B cell (primary cell): Measurements from ENCODE around the gene OR13C2. TPM values are rescaled to one million over a fixed set of nuclear protein-coding genes. Genes with fewer than 3 reads are reported as not detected.
"Not testable (repeated sequence)": the region's sequence is repeated elsewhere in the genome, so short reads cannot be mapped to it uniquely, and the experiment has no call there.

Source experiments
- ATAC-seq: fragments of 200-7000 bp; cut with Tn5 transposase; one replicate; pipeline ENCODE4 v1.10.0; 2021; ENCODE audit warnings: low read depth, mild to moderate bottlenecking, moderate number of reproducible peaks, moderate library complexity
- CTCF ChIA-PET: fragments of 350-600 bp; sonication (Branson Sonifier 250); formaldehyde crosslinking; loops from one replicate; lab custom pipeline; 2021; ENCODE audit warnings: antibody characterized with exemption, inconsistent platforms; lab: Charles Lee
- POLR2A ChIA-PET: fragments of 350-600 bp; sonication (Branson Sonifier 250); formaldehyde crosslinking; loops from one replicate; lab custom pipeline; 2021; ENCODE audit warnings: antibody characterized with exemption; lab: Charles Lee
- DNase-seq: peaks from one replicate; pipeline ENCODE4 v3.0.0; 2013
- H2AFZ ChIP-seq: 2 replicates; pipeline ENCODE4 v1.6.1; 2012; ENCODE audit warnings: mild to moderate bottlenecking, low read depth, low read length; ENCODE audit not compliant: insufficient read depth, poor library complexity, severe bottlenecking
- H3K27ac ChIP-seq, 2 donors: 1 replicate in 1 of 2; 2 replicates in 1 of 2; pipeline ENCODE4 v1.5.1; 2012 to 2013; ENCODE audit warnings: low read length in 2 of 2, mild to moderate bottlenecking in 2 of 2, moderate library complexity in 1 of 2
- H3K27me3 ChIP-seq, 4 experiments: fragments of 200-600 bp in 1 of 4; sonication (generic) in 1 of 4; replicated peaks in 1 of 4; 1 replicate in 2 of 4; 2 replicates in 2 of 4; pipeline versions ENCODE4 v1.6.1 to v1.7.0; 2013 to 2016; ENCODE audit warnings: low read length in 3 of 4, mild to moderate bottlenecking in 2 of 4, mixed read lengths in 1 of 4, moderate library complexity in 1 of 4; ENCODE audit not compliant: insufficient read depth in 4 of 4, control insufficient read depth in 3 of 4; ENCODE audit errors: control extremely low read depth in 1 of 4
- H3K36me3 ChIP-seq, 2 experiments: replicated peaks in 1 of 2; 1 replicate in 1 of 2; 2 replicates in 1 of 2; pipeline versions ENCODE4 v1.6.1 to v1.7.1; 2013; ENCODE audit warnings: low read length in 1 of 2; ENCODE audit not compliant: insufficient read depth in 2 of 2, control insufficient read depth in 1 of 2; ENCODE audit errors: control extremely low read depth in 1 of 2, extremely low read depth in 1 of 2
- H3K4me1 ChIP-seq, 2 donors: fragments of 200-600 bp in 1 of 2; sonication (generic) in 1 of 2; 1 replicate in 1 of 2; 2 replicates in 1 of 2; pipeline versions ENCODE4 v1.5.1 to v1.6.1; 2013 to 2017; ENCODE audit warnings: low read length in 2 of 2; ENCODE audit not compliant: control insufficient read depth in 2 of 2, insufficient read depth in 2 of 2
- H3K4me2 ChIP-seq: replicated peaks from 2 replicates; pipeline ENCODE3; 2012; ENCODE audit warnings: mild to moderate bottlenecking, low read depth, low read length; ENCODE audit not compliant: poor library complexity, severe bottlenecking
- H3K4me3 ChIP-seq, 5 experiments: fragments of 200-600 bp in 1 of 5; sonication (generic) in 1 of 5; 1 replicate in 3 of 5; 2 replicates in 2 of 5; pipeline versions ENCODE4 v1.5.1 to v1.7.0; 2011 to 2016; ENCODE audit warnings: low read length in 4 of 5, mild to moderate bottlenecking in 4 of 5, low read depth in 2 of 5, control low read depth in 1 of 5, moderate library complexity in 1 of 5; ENCODE audit not compliant: insufficient read depth in 1 of 5; ENCODE audit errors: control extremely low read depth in 1 of 5, extremely low read depth in 1 of 5
- H3K79me2 ChIP-seq: fragments of 200-600 bp; sonication (generic); one replicate; pipeline ENCODE4 v1.6.0; 2016; ENCODE audit warnings: low read length; ENCODE audit not compliant: control insufficient read depth, insufficient read depth
- H3K9ac ChIP-seq: fragments of 200-600 bp; sonication (generic); 2 replicates; pipeline ENCODE4 v1.6.1; 2017; ENCODE audit warnings: mild to moderate bottlenecking, low read length, moderate library complexity
- H3K9me3 ChIP-seq, 3 donors: one replicate each; pipeline versions ENCODE4 v1.6.1 to v1.7.1; 2013; ENCODE audit warnings: low read length in 2 of 3; ENCODE audit not compliant: control insufficient read depth in 2 of 3, insufficient read depth in 1 of 3; ENCODE audit errors: control extremely low read depth in 1 of 3
- H4K20me1 ChIP-seq: 2 replicates; pipeline ENCODE4 v1.6.0; 2012; ENCODE audit warnings: mild to moderate bottlenecking, low read length; ENCODE audit not compliant: insufficient read depth, control insufficient read depth, poor library complexity, severe bottlenecking
- H3K27ac Mint-ChIP-seq: one replicate; pipeline ENCODE4 v1.8.0; 2021; ENCODE audit warnings: mixed read lengths
- H3K27me3 Mint-ChIP-seq: one replicate; pipeline ENCODE4 v1.8.0; 2021; ENCODE audit warnings: mixed read lengths
- H3K4me1 Mint-ChIP-seq: one replicate; pipeline ENCODE4 v1.8.0; 2021; ENCODE audit warnings: mixed read lengths
- H3K4me3 Mint-ChIP-seq: one replicate; pipeline ENCODE4 v1.8.0; 2021; ENCODE audit warnings: mixed read lengths
- H3K9me3 Mint-ChIP-seq: one replicate; pipeline ENCODE4 v1.8.0; 2022; ENCODE audit warnings: mixed read lengths; ENCODE audit not compliant: insufficient read depth
- CTCF ChIP-seq: fragments of 200-600 bp; IDR thresholded peaks from one replicate; pipeline ENCODE4 v1.8.0; 2022; ENCODE audit warnings: antibody characterized with exemption, mild to moderate bottlenecking
- EZH2 ChIP-seq: IDR thresholded peaks from 2 replicates; pipeline ENCODE4 v1.6.1; 2012; ENCODE audit warnings: borderline replicate concordance, low read depth, mild to moderate bottlenecking, moderate library complexity, low read length; ENCODE audit not compliant: insufficient read depth, poor library complexity, severe bottlenecking
- WGBS: methylation state at CpG from one replicate; pipeline ENCODE4 v1.1.5; 2013; ENCODE audit warnings: missing lambda C conversion rate; ENCODE audit not compliant: insufficient coverage; 5-methylcytosine and 5-hydroxymethylcytosine counted together
- intact Hi-C: fragments of 100-400 bp; cut with micrococcal nuclease; formaldehyde crosslinking; loops from one replicate; pipeline ENCODE4 v1.10.0; 2022
- polyA plus RNA-seq: library from polyadenylated mRNA; depleted of rRNA; stranded (reverse); fragments of >200 nt; gene quantifications from 2 replicates; pipeline ENCODE4 v1.2.3, GENCODE V29; 2012
- total RNA-seq, 2 donors: library from RNA; stranded (reverse); fragments of 120-200 nt in 1 of 2; gene quantifications; 1 replicate in 1 of 2; 2 replicates in 1 of 2; pipeline versions ENCODE4 v1.2.3 to v1.2.4, GENCODE V29; 2013 to 2022

The OR13C2 gene
- total and polyA plus RNA-seq, 2 donors (not counting 1 experiment from before 2014, with no cell fraction given) = not detected

GRCh38 chr9:104633976-104634520 lies 28.6 kb upstream of the OR13C2 start:
- no peak overlapping the region for H3K4me3 ChIP-seq
- no peaks in the 10 kb centered on the region for H3K27me3 ChIP-seq
- no peak overlapping the region for H2AFZ ChIP-seq
- Mint-ChIP-seq H3K27ac (no peak overlapping the region), H3K4me1 (no peaks in the 10 kb centered on the region), H3K27me3 (peaks cover 3% of the 10 kb centered on the region), H3K4me3 (no peak overlapping the region), H3K9me3 (no peaks in the 10 kb centered on the region)
- peaks cover 0 to 19% (median 0%) of the 10 kb centered on the region in 3 donors for H3K9me3 ChIP-seq
- no peak overlapping the region for H3K9ac ChIP-seq
- H4K20me1 ChIP-seq = no peaks in the 10 kb centered on the region
- POLR2A ChIA-PET = no interaction called here
- no peak for ATAC-seq
- CTCF ChIA-PET = no interaction called here
- no peaks in the 10 kb centered on the region for H3K36me3 ChIP-seq
- no peaks in the 10 kb centered on the region for H3K79me2 ChIP-seq
- no peaks in the 10 kb centered on the region for H3K4me1 ChIP-seq
- no peak overlapping the region for H3K27ac ChIP-seq
- WGBS = 94% methylated on average over 26 of the region's 30 CpGs
- no peak overlapping the region for H3K4me2 ChIP-seq
- intact Hi-C loops = no loop called here
- DNase-seq = no peak
- TF ChIP-seq CTCF (no peak), EZH2 (no peak)

- H3K27ac Mint-ChIP-seq, H3K4me3 Mint-ChIP-seq, ATAC-seq, H3K9ac ChIP-seq, CTCF ChIA-PET, H3K4me3 ChIP-seq, H4K20me1 ChIP-seq, H2AFZ ChIP-seq, H3K9me3 Mint-ChIP-seq, H3K9me3 ChIP-seq, H3K4me1 ChIP-seq, H3K4me1 Mint-ChIP-seq, H3K36me3 ChIP-seq, H3K79me2 ChIP-seq, intact Hi-C loops, H3K4me2 ChIP-seq, H3K27me3 ChIP-seq, DNase-seq, H3K27me3 Mint-ChIP-seq, POLR2A ChIA-PET, H3K27ac ChIP-seq: not testable (repeated sequence)
These were observed 20.5 kb upstream of the OR13C2 start for GRCh38 chr9:104625964-104626363.
